Endometrial microvascular endothelial cells (primary cell): ENCODE measurements around the gene ALB. TPM values are rescaled to one million over a fixed set of nuclear protein-coding genes. Genes with fewer than 3 reads are reported as not detected.

Experiments
- in situ Hi-C: cut with HindIII; loops from 2 replicates; pipeline ENCODE4 v1.10.0; 2017; ENCODE audit warnings: low sequenced_read_pairs, low pct_unique_long_range_greater_than_20kb; ENCODE audit errors: inconsistent ontology term
- total RNA-seq: library from RNA; depleted of rRNA; stranded (reverse); fragments of >200 nt; gene quantifications from one replicate; pipeline ENCODE4 v1.2.3, GENCODE V29; 2015; ENCODE audit errors: inconsistent ontology term

ALB gene
- total RNA-seq, 1 donor from 2014 or later: not detected

DNA sequence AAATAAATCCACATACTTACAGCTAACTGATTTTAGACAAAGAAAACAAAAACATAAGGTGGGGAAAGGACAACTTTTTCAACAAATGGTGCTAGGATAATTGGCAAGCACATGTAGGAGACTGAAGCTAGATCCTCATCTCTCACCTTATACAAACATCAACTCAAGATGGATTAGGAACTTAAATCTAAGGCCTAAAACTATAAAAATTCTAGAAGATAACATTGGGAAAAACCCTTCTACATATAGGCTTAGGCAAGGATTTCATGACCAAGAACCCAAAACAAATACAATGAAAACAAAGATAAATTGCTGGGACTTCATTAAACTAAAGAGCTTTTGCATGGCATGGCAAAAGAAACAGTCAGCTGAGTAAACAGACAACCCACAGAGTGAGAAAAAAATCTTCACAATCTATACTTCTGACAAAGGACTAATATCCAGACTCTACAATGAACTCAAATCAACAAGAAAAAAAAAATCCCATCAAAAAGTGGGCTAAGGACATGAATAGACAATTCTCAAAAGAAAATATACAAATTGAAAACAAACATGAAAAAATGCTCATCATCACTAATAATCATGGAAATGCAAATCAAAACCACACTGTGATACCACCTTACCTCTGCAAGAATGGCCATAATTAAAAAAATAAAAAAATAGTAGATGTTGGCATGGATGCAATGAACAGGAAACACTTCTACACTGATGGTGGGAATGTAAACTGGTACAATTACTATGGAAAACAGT, 17.8 kb downstream of the ALB start:
- in situ Hi-C loops: no loop called here

- in situ Hi-C loops: no loop called here
Measured at GRCh38 chr4:73422458-73422752, 18.3 kb downstream of the ALB start.

DNA sequence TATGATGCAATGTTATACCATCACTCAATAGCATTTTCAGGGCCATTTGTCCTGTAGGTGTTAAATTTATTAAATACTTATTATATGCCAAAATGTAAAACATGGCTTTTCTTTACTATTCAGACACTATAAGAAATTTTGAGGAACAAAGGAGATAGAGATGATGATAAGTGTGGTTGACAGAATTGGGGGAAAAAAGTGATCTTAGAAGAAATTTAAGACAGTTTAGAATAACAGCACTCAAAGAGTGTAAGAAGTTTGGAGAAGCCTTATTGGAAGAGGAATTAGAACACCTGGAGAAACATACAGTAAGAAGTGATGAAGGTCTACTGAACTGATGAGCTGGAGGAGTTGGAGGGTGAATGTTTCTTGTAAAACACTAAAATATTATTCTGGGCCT, 19.1 kb downstream of the ALB start:
- in situ Hi-C loops: no loop called here

DNA sequence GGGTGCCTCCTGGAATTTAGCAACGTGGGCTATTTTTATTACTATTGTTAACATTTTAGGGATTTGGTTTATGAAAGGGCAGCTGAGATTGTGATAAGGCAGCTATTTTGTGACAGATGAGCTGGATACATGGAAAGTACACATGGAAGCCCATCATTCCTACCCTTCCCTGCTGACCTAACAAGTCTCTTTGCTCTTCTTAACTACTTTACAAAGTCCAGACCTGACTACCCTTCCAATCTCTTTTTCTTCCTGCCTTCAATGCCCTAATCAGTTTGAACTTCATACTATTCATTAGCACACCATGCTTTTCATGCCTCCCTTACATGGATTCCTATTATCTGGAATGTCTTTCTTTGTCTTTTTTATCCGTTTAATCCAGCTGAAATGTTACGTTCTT, 22.6 kb downstream of the ALB start:
- in situ Hi-C loops: no loop called here

DNA sequence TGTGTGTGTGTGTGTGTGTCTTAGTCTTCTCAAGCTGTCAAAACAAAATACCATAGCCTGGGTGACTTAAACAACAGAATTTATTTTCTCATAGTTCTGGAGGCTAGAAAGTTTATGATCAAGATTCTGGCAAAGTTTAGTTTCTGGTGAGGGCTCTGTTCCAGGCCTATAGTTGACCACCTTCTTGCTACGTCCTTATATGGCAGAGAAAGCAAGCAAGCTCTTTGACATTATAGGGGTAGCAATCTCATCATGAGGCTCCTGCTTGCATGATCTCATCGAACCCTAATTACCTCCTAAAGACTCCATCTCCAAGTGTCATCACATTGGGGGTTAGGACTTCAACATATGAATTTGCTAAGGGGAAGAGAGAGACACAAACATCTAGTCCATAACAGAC, 25.0 kb downstream of the ALB start:
- in situ Hi-C loops: no loop called here

- in situ Hi-C loops: no loop called here
Measured at GRCh38 chr4:73429826-73430587, 25.9 kb downstream of the ALB start.

DNA sequence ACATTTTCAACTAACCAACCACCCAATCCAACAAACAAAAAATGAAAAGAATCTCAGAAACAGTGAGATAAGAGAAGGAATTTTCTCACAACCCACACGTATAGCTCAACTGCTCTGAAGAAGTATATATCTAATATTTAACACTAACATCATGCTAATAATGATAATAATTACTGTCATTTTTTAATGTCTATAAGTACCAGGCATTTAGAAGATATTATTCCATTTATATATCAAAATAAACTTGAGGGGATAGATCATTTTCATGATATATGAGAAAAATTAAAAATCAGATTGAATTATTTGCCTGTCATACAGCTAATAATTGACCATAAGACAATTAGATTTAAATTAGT, 27.7 kb downstream of the ALB start:
- in situ Hi-C loops: no loop called here

GRCh38 chr4:73432169-73433000, 28.3 kb downstream of the ALB start:
- in situ Hi-C loops: no loop called here

GRCh38 chr4:73433140-73433539, 29.1 kb downstream of the ALB start:
- in situ Hi-C loops: no loop called here

DNA sequence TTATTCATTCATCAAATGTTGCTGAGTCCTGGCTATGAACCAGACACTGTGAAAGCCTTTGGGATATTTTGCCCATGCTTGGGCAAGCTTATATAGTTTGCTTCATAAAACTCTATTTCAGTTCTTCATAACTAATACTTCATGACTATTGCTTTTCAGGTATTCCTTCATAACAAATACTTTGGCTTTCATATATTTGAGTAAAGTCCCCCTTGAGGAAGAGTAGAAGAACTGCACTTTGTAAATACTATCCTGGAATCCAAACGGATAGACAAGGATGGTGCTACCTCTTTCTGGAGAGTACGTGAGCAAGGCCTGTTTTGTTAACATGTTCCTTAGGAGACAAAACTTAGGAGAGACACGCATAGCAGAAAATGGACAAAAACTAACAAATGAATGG, 30.2 kb downstream of the ALB start:
- in situ Hi-C loops: no loop called here

DNA sequence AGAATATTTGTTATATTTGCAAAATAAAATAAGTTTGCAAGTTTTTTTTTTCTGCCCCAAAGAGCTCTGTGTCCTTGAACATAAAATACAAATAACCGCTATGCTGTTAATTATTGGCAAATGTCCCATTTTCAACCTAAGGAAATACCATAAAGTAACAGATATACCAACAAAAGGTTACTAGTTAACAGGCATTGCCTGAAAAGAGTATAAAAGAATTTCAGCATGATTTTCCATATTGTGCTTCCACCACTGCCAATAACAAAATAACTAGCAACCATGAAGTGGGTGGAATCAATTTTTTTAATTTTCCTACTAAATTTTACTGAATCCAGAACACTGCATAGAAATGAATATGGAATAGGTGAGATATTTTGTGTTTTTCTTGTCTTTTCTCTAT, 31.9 kb downstream of the ALB start, which contains the start of gene AFP:
AFP (plus strand) TSS at position 238 of the 400 bp plus-strand sequence; CDS start at position 280, 42 bp downstream.
- in situ Hi-C loops: no loop called here

DNA sequence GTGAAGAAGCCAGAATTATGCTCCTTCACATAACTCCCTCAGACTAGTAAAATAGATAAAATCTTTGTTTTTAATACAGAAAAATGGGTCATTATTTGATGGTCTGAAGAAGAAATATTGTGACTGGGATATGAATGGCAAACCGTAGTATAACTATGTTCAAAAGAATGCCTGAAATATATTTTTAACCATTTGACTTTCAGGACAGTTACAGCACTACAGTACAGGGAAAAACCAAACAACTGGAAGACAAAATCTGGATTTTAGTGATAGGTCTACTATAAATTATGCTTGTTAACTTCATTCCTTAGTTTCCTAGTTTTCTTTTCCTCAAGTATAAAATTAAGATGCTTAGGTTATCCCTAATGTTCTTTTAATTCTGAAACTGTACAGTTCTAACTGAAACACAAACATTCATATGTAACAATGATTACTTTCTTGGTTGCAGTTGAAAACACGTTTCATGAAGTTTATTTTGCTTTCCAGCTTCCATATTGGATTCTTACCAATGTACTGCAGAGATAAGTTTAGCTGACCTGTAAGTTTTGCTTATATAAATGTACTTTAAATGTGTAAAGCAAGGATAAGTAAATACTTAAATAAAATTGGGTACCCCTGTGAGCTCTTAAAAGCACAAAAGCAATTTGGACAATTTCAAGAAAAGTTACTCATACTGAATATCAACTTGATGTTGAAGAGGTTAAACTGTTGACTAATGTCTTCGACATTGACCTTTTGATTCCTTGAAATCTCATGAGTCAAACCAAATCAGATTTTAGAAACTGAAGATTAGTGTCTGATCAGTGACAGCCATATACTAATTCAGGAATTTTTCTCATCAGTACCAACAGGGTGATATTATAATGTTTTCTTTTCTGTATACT, 32.8 kb downstream of the ALB start:
- in situ Hi-C loops: no loop called here

GRCh38 chr4:73437558-73437956, 33.5 kb downstream of the ALB start:
- in situ Hi-C loops: no loop called here

GRCh38 chr4:73438048-73438447, 34.0 kb downstream of the ALB start:
- in situ Hi-C loops: no loop called here

DNA sequence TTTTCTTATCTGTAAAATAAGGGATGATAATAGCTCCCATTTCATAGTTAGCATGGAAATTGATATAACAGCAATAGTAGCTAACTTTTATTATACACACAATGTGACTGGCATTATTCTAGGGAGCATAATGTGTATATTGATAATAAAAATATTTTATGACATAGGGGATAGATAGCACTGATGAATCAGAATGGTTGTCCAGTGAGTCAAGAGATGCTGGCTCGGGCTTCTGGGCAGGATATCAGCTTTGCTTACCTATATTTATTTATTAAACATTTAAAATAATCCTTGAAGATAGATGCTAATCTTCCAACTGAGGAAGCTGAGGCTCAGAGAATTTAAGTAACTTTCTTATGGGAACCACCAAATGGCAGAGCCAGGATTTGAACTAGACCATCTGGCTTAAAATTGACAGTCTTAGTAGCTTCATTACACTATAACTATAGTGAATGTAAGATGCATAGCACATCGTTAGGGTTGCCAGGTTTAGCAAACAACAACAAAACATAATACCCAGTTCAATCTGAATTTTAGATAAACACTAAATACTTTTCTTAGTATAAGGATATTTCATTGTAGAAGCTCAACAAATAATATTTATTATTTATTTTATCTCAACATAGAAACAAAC, 34.6 kb downstream of the ALB start:
- in situ Hi-C loops: no loop called here

DNA sequence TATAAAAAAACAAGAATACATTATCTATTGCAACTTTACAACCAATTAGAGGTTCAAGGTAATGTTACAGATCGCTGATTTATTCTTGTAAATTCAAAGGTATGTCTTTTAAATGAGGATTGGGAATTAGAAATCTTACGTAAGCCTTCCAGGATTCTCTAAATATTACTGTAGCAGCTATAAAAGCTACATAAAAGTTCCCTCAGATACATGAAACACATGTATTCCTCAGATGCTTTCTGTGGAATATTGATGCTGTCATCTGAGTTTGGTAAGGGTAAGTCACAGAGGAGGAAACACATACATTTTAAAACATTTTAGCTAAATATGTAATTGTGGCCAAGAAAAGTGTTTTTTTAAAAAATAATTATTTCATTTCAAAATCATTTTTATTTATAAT, 35.4 kb downstream of the ALB start:
- in situ Hi-C loops: no loop called here

- in situ Hi-C loops: no loop called here
Measured at GRCh38 chr4:73439991-73440390, 35.9 kb downstream of the ALB start.

GRCh38 chr4:73440653-73441052, 36.6 kb downstream of the ALB start:
- in situ Hi-C loops: no loop called here
